IMR-90 (cell line): ENCODE results near the gene OPTC. TPM values are rescaled to one million over a fixed set of nuclear protein-coding genes. Genes with fewer than 3 reads are reported as not detected.

Source experiments
- ATAC-seq: fragments of 200-7000 bp; cut with Tn5 transposase; 2 replicates; pipeline ENCODE4 v1.9.1; 2020; ENCODE audit warnings: low read depth, mild to moderate bottlenecking, moderate library complexity
- BruUV-seq: library from RNA; stranded (reverse); fragments of 400-500 nt; replicated peaks from 2 replicates; lab custom pipeline; 2021; lab: Mats Ljungman, UMichigan
- CTCF ChIA-PET: fragments of 300-600 bp; formaldehyde crosslinking; extraction: SDS; loops from one replicate; lab custom pipeline; 2021; ENCODE audit warnings: antibody characterized with exemption; lab: Yijun Ruan, JAX
- POLR2A ChIA-PET: fragments of 300-600 bp; sonication (Branson Sonifier 250); formaldehyde crosslinking; loops from one replicate; lab custom pipeline; 2022; ENCODE audit warnings: antibody characterized with exemption; ENCODE audit not compliant: unreplicated experiment; lab: Charles Lee
- DNase-seq: peaks from one replicate; pipeline ENCODE4 v3.0.0; 2013
- H2AFZ ChIP-seq: replicated peaks from 2 replicates; pipeline ENCODE3; 2013; ENCODE audit warnings: low read length, mild to moderate bottlenecking; ENCODE audit not compliant: poor library complexity
- H2AK5ac ChIP-seq: 2 replicates; pipeline ENCODE4 v1.6.1; 2013; ENCODE audit warnings: low read depth, low read length, inconsistent platforms
- H2AK9ac ChIP-seq: replicated peaks from 2 replicates; pipeline ENCODE3; 2013; ENCODE audit warnings: mild to moderate bottlenecking, low read depth, low read length, moderate library complexity; ENCODE audit not compliant: poor library complexity
- H2BK120ac ChIP-seq: 2 replicates; pipeline ENCODE4 v1.6.1; 2013; ENCODE audit warnings: low read depth, low read length, inconsistent platforms
- H2BK15ac ChIP-seq: 3 replicates; pipeline ENCODE4 v1.6.1; 2013; ENCODE audit warnings: low read depth, low read length, inconsistent platforms
- H2BK20ac ChIP-seq: 2 replicates; pipeline ENCODE4 v1.6.1; 2013; ENCODE audit warnings: low read depth, mild to moderate bottlenecking, inconsistent platforms, low read length, moderate library complexity
- H2BK5ac ChIP-seq: 2 replicates; pipeline ENCODE4 v1.6.1; 2013; ENCODE audit warnings: mild to moderate bottlenecking, low read depth, low read length, inconsistent platforms; ENCODE audit not compliant: poor library complexity, severe bottlenecking
- H3K14ac ChIP-seq: replicated peaks from 2 replicates; pipeline ENCODE4 v1.6.1; 2013; ENCODE audit warnings: low read depth, low read length, inconsistent platforms
- H3K18ac ChIP-seq: 2 replicates; pipeline ENCODE4 v1.6.1; 2013; ENCODE audit warnings: low read depth, low read length, control low read depth
- H3K23ac ChIP-seq: 2 replicates; pipeline ENCODE4 v1.6.1; 2013; ENCODE audit warnings: low read depth, low read length, inconsistent platforms
- H3K27ac ChIP-seq: 2 replicates; pipeline ENCODE4 v1.5.1; 2013; ENCODE audit warnings: mild to moderate bottlenecking, control low read depth, low read length; ENCODE audit not compliant: insufficient read depth
- H3K27me3 ChIP-seq: 2 replicates; pipeline ENCODE4 v1.6.1; 2013; ENCODE audit warnings: low read length; ENCODE audit not compliant: control insufficient read depth, insufficient read depth
- H3K36me3 ChIP-seq: 2 replicates; pipeline ENCODE4 v1.6.1; 2013; ENCODE audit warnings: low read length, mixed read lengths; ENCODE audit not compliant: control insufficient read depth, insufficient read depth
- H3K4ac ChIP-seq: 2 replicates; pipeline ENCODE4 v1.6.1; 2013; ENCODE audit warnings: low read depth, low read length, inconsistent platforms
- H3K4me1 ChIP-seq: 2 replicates; pipeline ENCODE4 v1.6.1; 2013; ENCODE audit warnings: low read length, mixed read lengths; ENCODE audit not compliant: control insufficient read depth, insufficient read depth
- H3K4me2 ChIP-seq: 2 replicates; pipeline ENCODE4 v1.6.1; 2013; ENCODE audit warnings: low read depth, mild to moderate bottlenecking, control low read depth, low read length, moderate library complexity
- H3K4me3 ChIP-seq: 2 replicates; pipeline ENCODE4 v1.5.1; 2013; ENCODE audit warnings: low read depth, mild to moderate bottlenecking, control low read depth, low read length, moderate library complexity; ENCODE audit not compliant: insufficient read depth
- H3K56ac ChIP-seq: 2 replicates; pipeline ENCODE4 v1.6.1; 2013; ENCODE audit warnings: low read length, inconsistent platforms; ENCODE audit not compliant: insufficient read depth; ENCODE audit errors: extremely low read depth
- H3K79me1 ChIP-seq, 2 experiments: 2 replicates each; pipeline ENCODE4 v1.6.1; 2013; ENCODE audit warnings: low read length in 2 of 2, inconsistent platforms in 1 of 2, low read depth in 1 of 2
- H3K9ac ChIP-seq: 2 replicates; pipeline ENCODE4 v1.6.1; 2013; ENCODE audit warnings: low read depth, low read length, control low read depth
- H3K9me1 ChIP-seq: 2 replicates; pipeline ENCODE4 v1.6.1; 2013; ENCODE audit warnings: low read length, inconsistent platforms; ENCODE audit not compliant: insufficient read depth
- H3K9me3 ChIP-seq: 2 replicates; pipeline ENCODE4 v1.6.1; 2013; ENCODE audit warnings: low read length; ENCODE audit not compliant: control insufficient read depth, insufficient read depth
- H4K20me1 ChIP-seq: 2 replicates; pipeline ENCODE4 v1.6.1; 2013; ENCODE audit warnings: low read length, inconsistent platforms; ENCODE audit not compliant: insufficient read depth
- H4K5ac ChIP-seq: 2 replicates; pipeline ENCODE4 v1.6.1; 2013; ENCODE audit warnings: mild to moderate bottlenecking, low read depth, low read length, control low read depth
- H4K8ac ChIP-seq, 2 experiments: 2 replicates each; pipeline ENCODE4 v1.6.1; 2013; ENCODE audit warnings: low read depth in 2 of 2, low read length in 2 of 2, control low read depth in 1 of 2, inconsistent platforms in 1 of 2
- H4K91ac ChIP-seq: 2 replicates; pipeline ENCODE4 v1.6.1; 2013; ENCODE audit warnings: low read depth, low read length, inconsistent platforms; ENCODE audit not compliant: insufficient read depth
- CEBPB ChIP-seq: IDR thresholded peaks from 2 replicates; pipeline ENCODE4 v1.6.1; 2012; ENCODE audit warnings: low read depth, low read length, improper control_type of control experiment
- CTCF ChIP-seq: conservative IDR thresholded peaks from 2 replicates; pipeline ENCODE4 v1.5.1; 2012; ENCODE audit warnings: mild to moderate bottlenecking, low read depth, low read length, improper control_type of control experiment
- ELK1 ChIP-seq: fragments of 150-350 bp; IDR thresholded peaks from 2 replicates; pipeline ENCODE4 v1.6.1; 2016; ENCODE audit warnings: low read depth, mild to moderate bottlenecking, low read length, moderate library complexity, borderline replicate concordance
- FOS ChIP-seq: fragments of 150-350 bp; IDR thresholded peaks from 2 replicates; pipeline ENCODE4 v1.6.1; 2016; ENCODE audit warnings: low read depth, low read length
- MAZ ChIP-seq: IDR thresholded peaks from 2 replicates; pipeline ENCODE4 v1.6.1; 2012; ENCODE audit warnings: low read depth, mild to moderate bottlenecking, low read length, improper control_type of control experiment, moderate library complexity, borderline replicate concordance
- RAD21 ChIP-seq: IDR thresholded peaks from 2 replicates; pipeline ENCODE4 v1.6.1; 2012; ENCODE audit warnings: low read length, improper control_type of control experiment
- RCOR1 ChIP-seq: IDR thresholded peaks from 2 replicates; pipeline ENCODE4 v1.6.1; 2012; ENCODE audit warnings: mild to moderate bottlenecking, low read length, improper control_type of control experiment; ENCODE audit not compliant: insufficient replicate concordance
- WGBS, 2 experiments: methylation state at CpG; one replicate each; pipeline versions ENCODE4 v1.1.5 to v1.1.7; 2013; ENCODE audit warnings: missing lambda C conversion rate in 2 of 2; ENCODE audit not compliant: insufficient read length in 1 of 2; ENCODE audit errors: extremely low coverage in 2 of 2; 5-methylcytosine and 5-hydroxymethylcytosine counted together
- dilution Hi-C: fragments of 300-500 bp; cut with HindIII; formaldehyde crosslinking; loops from one replicate; pipeline ENCODE4 v1.14.3; 2018; ENCODE audit warnings: low sequenced_read_pairs; ENCODE audit not compliant: unreplicated experiment
- in situ Hi-C: fragments of 300-500 bp; cut with MboI; formaldehyde crosslinking; loops from 3 replicates; pipeline ENCODE4 v1.14.3; 2019; ENCODE audit warnings: low sequenced_read_pairs, inconsistent platforms, mixed read lengths
- intact Hi-C: fragments of 100-400 bp; cut with micrococcal nuclease; formaldehyde crosslinking; loops from 2 replicates; pipeline ENCODE4 v1.10.0; 2022
- polyA plus RNA-seq, 3 experiments: library from polyadenylated mRNA; depleted of rRNA; stranded (reverse); fragments of >200 nt; gene quantifications; 2 replicates each; pipeline ENCODE4 v1.2.3, GENCODE V29; 2012; ENCODE audit warnings: low replicate concordance in 1 of 3
- total RNA-seq: library from RNA; depleted of rRNA; stranded (reverse); fragments of >200 nt; gene quantifications from 2 replicates; pipeline ENCODE4 v1.2.3, GENCODE V29; 2012

The OPTC gene
- total and polyA plus RNA-seq, 2 of the 4 experiments (the other 2 are of a cell fraction) = not detected

GRCh38 chr1:203516906-203517305 is 23.0 kb downstream of the OPTC start:
- Histone ChIP-seq H2AK5ac (peak overlapping the region; percentile 13; the same call in 1 of the 2 replicates), H3K27me3 (no peaks in the 10 kb centered on the region), H4K8ac (no peak overlapping the region), H3K4me3 (no peak overlapping the region), H4K91ac (no peak overlapping the region), H2BK5ac (no peak overlapping the region), H3K4ac (no peak overlapping the region), H4K5ac (no peak overlapping the region), H3K9me3 (no peaks in the 10 kb centered on the region), H3K36me3 (no peaks in the 10 kb centered on the region), H3K9ac (no peak overlapping the region), H2BK120ac (peak overlapping the region; percentile 8; the same call in 1 of the 2 replicates), H3K9me1 (peaks cover 32% of the 10 kb centered on the region), H2AFZ (no peak overlapping the region), H3K4me2 (no peak overlapping the region), H3K79me1 (peaks cover 3 to 25% of the 10 kb centered on the region in 2 experiments; a peak in 3 of 4 replicates), H3K4me1 (peaks cover 32% of the 10 kb centered on the region), H3K18ac (no peak overlapping the region), H2BK20ac (no peak overlapping the region), H2BK15ac (no peak overlapping the region), H3K27ac (no peak overlapping the region), H3K56ac (no peak overlapping the region), H4K20me1 (no peaks in the 10 kb centered on the region), H2AK9ac (no peak overlapping the region), H3K14ac (no peak overlapping the region), H3K23ac (no peak overlapping the region)
- no peak for ATAC-seq
- TF ChIP-seq RCOR1 (no peak), FOS (no peak), MAZ (no peak), RAD21 (no peak), CEBPB (no peak), ELK1 (no peak), CTCF (no peak)
- dilution Hi-C loops = no loop called here
- BruUV-seq = no TSS peak
- intact Hi-C loops = no loop called here
- no peak for DNase-seq
- WGBS, 2 experiments = 47% methylated on average over 3 of the region's 5 CpGs; no CpG with 5 or more reads in 1 of the 2 experiments
- POLR2A ChIA-PET = no interaction called here
- in situ Hi-C loops = no loop called here
- CTCF ChIA-PET = interaction anchor here (0.6 kb wide), 1 partner anchor 11 kb away, joined by 3 read pairs; no protein-coding TSS in a partner anchor
